MM.1S (cell line): Measurements from ENCODE around the gene STK32B.

Experiments used
- EZH2 ChIP-seq: fragments of 300-600 bp; sonication (generic); optimal IDR thresholded peaks from 2 replicates; pipeline ENCODE3; 2017; ENCODE audit warnings: low read depth, mild to moderate bottlenecking, antibody characterized with exemption, low read length, mixed read lengths
- EZH2phosphoT487 ChIP-seq: fragments of 300-600 bp; sonication (generic); IDR thresholded peaks from 2 replicates; pipeline ENCODE4 v1.6.1; 2018; ENCODE audit warnings: antibody characterized with exemption, low read length
- TF ChIP-seq, protein P1 (sequence below): fragments of 300-600 bp; sonication (generic); IDR thresholded peaks from 2 replicates; pipeline ENCODE4 v1.5.1; 2016; ENCODE audit warnings: antibody characterized with exemption, low read length, mixed read lengths

DNA sequence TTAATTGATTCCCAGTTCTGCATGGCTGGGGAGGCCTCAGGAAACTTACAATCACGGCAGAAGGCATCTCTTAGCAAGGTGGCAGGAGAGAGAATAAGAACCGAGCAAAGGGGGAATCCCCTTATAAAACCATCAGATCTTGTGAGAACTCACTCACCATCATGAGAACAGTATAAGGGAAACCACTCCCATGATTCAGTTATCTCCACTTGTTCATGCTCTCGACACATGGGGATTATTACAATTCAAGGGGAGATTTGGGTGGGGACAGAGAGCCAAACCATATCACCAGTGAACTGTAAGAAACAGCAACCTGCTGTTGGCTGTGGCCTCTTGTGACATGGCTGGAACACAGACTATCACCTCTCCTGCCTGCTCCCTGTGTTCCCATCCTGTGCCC lies 24.9 kb upstream of the STK32B start:
- TF ChIP-seq EZH2phosphoT487 = no peak
- TF ChIP-seq, protein P1, sequence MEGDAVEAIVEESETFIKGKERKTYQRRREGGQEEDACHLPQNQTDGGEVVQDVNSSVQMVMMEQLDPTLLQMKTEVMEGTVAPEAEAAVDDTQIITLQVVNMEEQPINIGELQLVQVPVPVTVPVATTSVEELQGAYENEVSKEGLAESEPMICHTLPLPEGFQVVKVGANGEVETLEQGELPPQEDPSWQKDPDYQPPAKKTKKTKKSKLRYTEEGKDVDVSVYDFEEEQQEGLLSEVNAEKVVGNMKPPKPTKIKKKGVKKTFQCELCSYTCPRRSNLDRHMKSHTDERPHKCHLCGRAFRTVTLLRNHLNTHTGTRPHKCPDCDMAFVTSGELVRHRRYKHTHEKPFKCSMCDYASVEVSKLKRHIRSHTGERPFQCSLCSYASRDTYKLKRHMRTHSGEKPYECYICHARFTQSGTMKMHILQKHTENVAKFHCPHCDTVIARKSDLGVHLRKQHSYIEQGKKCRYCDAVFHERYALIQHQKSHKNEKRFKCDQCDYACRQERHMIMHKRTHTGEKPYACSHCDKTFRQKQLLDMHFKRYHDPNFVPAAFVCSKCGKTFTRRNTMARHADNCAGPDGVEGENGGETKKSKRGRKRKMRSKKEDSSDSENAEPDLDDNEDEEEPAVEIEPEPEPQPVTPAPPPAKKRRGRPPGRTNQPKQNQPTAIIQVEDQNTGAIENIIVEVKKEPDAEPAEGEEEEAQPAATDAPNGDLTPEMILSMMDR = no peak
- no peak for TF ChIP-seq EZH2
